Measurements from ENCODE around the gene ARID1B.

ARID1B gene

DNA sequence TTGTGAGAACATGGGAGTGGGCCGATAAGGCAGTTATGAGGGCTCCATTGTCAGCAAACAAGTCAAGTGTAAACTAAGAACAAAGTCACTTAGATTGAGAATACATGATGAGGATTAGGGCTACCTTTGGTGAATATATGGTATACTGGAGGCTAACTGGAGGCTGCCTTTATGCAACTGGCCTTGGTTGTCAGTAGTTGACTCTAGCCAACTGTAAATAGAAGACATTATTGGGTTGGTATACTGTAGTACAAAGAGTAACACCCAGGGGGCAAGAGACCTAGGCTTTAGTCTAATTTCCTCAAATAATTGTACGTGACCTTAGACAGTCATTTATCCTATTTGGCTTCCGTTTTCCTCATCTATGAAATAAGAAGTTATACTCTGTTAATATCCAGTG lies 235.2 kb downstream of the ARID1B start:
- no peaks in the 10 kb centered on the region for H3K36me3 ChIP-seq (replicated peaks)
- H3K27me3 ChIP-seq (ENCODE audit: low read depth): no peaks in the 10 kb centered on the region
- DNase-seq (ENCODE audit: low spot score in 2 of 2): no peak
- in situ Hi-C loops (cut with MboI; ENCODE audit: low sequenced_read_pairs): no loop called here
- no peaks in the 10 kb centered on the region for H3K9me3 ChIP-seq
- no peak overlapping the region for H3K4me3 ChIP-seq
- peaks cover 9% of the 10 kb centered on the region for H3K4me1 ChIP-seq

DNA sequence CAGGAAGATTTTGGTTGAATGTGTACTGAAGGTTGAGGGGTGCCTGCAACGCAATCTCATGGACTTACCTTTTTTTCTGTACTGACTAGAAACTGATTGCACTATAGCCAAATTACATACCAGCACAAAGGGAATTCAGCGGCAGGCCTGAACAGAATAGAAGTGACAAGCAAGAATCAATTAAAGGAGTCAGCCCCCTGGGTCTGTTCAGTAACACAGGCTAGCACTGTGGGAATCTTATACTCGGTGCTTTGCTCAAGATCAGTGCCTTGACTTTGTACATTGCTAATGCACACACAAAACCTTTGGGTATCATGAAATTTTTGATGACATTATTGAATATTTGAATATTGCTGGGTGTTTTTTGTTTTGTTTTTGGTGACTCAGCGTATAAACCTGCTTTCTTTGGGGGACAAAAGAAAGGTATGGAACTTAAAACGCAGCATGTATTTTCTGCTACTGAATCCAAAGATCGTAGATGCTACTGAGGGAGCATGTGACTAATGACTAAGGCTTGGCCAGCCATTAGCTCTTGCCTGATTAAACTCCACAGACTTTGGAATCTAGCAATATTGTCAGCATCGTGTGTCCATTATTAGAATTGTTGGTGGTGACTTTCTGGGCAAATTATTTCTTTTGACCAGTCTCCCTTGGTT lies 236.6 kb downstream of the ARID1B start:
- H3K27me3 ChIP-seq (ENCODE audit: low read depth): no peaks in the 10 kb centered on the region
- no peak overlapping the region for H3K4me3 ChIP-seq
- H3K36me3 ChIP-seq (replicated peaks): no peaks in the 10 kb centered on the region
- peaks cover 9% of the 10 kb centered on the region for H3K4me1 ChIP-seq
- no peak for DNase-seq (ENCODE audit: low spot score in 2 of 2)
- no peaks in the 10 kb centered on the region for H3K9me3 ChIP-seq
- in situ Hi-C loops (cut with MboI; ENCODE audit: low sequenced_read_pairs): no loop called here

DNA sequence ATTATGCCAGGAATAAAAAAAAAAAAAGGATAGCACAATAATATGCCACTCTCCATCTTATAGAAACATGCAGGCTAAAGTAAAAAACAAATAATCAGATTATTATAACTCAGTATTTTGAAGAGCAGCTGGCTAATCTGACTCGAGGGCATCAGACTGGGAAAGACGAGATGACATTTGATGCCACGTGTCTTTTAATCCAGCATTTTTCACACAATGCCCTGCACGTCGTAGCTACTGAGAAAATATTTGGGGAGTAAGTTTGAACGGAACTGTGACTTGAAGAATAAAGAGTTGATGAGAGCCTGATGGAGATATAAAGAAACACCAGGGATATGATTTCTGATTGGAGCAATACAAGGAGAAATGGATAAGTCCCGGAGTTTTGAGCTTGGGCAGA lies 237.7 kb downstream of the ARID1B start:
- peak; percentile 24 to 37 for DNase-seq (ENCODE audit: low spot score in 2 of 2)
- Histone ChIP-seq H3K4me3 (no peak overlapping the region), H3K4me1 (peaks cover 14% of the 10 kb centered on the region), H3K9me3 (no peaks in the 10 kb centered on the region), H3K27me3 (ENCODE audit: low read depth) (no peaks in the 10 kb centered on the region), H3K36me3 (replicated peaks) (no peaks in the 10 kb centered on the region)
- in situ Hi-C loops (cut with MboI; ENCODE audit: low sequenced_read_pairs): no loop called here

DNA sequence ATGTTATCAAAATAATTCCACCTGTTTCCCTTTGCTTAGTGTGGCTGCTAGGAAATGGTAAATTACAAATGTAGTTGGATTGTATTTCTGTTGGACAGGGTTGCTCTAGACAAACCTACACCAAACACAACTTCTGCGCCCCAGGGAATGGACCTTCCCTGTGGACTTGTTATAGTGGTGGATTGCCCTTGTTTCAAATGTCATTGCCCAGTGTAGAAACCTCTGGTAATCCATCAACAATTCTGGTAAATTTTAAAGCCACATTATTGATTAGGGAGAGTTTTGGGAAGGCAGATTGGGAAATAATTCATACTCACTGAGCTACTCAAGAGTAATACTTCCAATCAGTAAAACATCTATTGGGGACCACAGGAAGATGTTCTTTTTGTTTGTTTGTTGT lies 239.8 kb downstream of the ARID1B start:
- Histone ChIP-seq H3K4me3 (no peak overlapping the region), H3K27me3 (ENCODE audit: low read depth) (no peaks in the 10 kb centered on the region), H3K36me3 (replicated peaks) (no peaks in the 10 kb centered on the region), H3K4me1 (peaks cover 21% of the 10 kb centered on the region), H3K9me3 (no peaks in the 10 kb centered on the region)
- in situ Hi-C loops (cut with MboI; ENCODE audit: low sequenced_read_pairs): no loop called here
- no peak for DNase-seq (ENCODE audit: low spot score in 2 of 2)

DNA sequence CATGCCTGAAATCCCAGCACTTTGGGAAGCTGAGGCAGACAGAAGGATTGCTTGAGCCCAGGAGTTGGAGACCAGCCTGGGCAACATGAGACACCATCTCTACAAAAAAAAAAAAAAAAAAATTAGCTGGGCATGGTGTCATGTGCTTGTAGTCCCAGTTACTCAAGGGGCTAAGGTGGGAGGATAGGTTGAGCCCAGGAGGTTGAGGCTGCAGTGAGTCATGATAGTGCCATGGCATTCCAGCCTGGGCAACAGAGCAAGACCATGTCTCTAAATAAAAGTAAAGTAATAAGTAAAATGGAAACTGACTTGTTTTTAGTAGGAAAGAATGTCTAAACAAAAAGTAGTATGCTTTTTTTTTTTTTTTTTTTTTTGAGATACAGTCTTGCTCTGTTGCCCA lies 240.7 kb downstream of the ARID1B start:
- no peak overlapping the region for H3K4me3 ChIP-seq
- H3K9me3 ChIP-seq: no peaks in the 10 kb centered on the region
- DNase-seq (ENCODE audit: low spot score in 2 of 2): no peak
- peaks cover 29% of the 10 kb centered on the region for H3K4me1 ChIP-seq
- no peaks in the 10 kb centered on the region for H3K36me3 ChIP-seq (replicated peaks)
- no peaks in the 10 kb centered on the region for H3K27me3 ChIP-seq (ENCODE audit: low read depth)
- in situ Hi-C loops (cut with MboI; ENCODE audit: low sequenced_read_pairs): no loop called here

DNA sequence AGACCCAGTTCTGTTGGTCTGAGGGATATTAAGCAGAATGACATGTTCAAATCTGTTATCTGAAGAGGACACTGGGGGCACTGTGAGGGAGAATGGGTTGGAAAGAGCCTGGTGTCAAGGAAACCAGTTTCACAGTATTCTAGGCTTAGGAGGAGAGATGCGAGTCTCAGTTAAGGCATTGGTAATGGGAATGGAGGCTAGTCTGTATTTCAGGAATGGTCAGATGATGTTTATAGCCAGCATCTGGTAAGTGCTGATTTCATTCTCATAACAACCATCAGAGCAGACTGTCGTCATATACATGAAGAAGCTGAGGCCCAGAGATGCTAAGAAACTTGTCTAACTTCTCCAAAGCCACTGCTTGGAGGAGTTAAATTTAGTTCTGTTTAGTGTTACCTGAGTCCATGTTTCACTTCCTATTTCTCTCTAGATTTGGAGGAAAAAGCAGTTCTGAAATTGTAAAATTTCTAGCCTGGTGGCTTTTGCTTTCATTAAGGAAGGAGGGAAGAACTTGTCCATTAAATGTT lies 242.0 kb downstream of the ARID1B start:
- H3K27me3 ChIP-seq (ENCODE audit: low read depth): no peaks in the 10 kb centered on the region
- DNase-seq (ENCODE audit: low spot score in 2 of 2): no peak
- H3K9me3 ChIP-seq: no peaks in the 10 kb centered on the region
- in situ Hi-C loops (cut with MboI; ENCODE audit: low sequenced_read_pairs): no loop called here
- H3K4me3 ChIP-seq: no peak overlapping the region
- H3K4me1 ChIP-seq: peaks cover 33% of the 10 kb centered on the region
- no peaks in the 10 kb centered on the region for H3K36me3 ChIP-seq (replicated peaks)

DNA sequence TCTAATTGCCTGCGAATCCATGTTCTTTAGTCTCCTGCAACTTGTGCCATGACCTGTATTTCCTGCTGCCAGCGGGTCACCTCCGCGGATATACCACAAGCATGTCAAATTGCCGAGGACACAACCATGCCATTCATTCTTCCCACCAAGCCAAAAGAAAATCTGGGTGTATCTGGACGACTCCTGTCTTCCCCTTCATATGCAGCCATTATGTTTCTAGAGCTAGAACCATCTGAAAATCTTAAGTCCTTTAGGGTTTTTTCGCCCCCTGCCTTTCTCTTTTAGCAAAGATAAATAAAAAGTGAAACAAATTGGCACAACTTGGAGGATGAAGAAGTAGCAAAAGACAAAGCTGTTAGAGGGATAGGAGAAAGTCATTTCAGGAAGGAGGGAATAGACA lies 242.6 kb downstream of the ARID1B start:
- H3K4me1 ChIP-seq: peaks cover 28% of the 10 kb centered on the region
- no peak for DNase-seq (ENCODE audit: low spot score in 2 of 2)
- no peaks in the 10 kb centered on the region for H3K9me3 ChIP-seq
- H3K27me3 ChIP-seq (ENCODE audit: low read depth): no peaks in the 10 kb centered on the region
- H3K4me3 ChIP-seq: no peak overlapping the region
- no peaks in the 10 kb centered on the region for H3K36me3 ChIP-seq (replicated peaks)
- in situ Hi-C loops (cut with MboI; ENCODE audit: low sequenced_read_pairs): no loop called here

DNA sequence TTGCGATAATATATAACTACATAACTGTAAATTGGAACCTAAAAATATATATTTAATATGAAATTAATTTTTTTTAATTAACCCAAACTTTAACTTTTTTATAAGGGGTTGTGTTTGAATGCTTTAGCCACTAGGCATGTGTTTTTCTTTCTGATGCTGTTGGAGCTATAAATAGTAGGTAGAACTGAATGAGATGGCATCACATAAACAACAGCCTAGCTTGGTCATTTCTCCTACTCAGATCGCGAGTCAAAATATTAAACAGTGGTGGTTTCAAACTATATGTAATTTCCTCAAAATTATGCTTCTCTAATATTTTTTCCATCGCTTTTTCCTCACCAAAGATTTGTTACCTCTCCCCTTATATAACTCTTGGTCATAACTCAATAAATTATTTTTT lies 243.2 kb downstream of the ARID1B start:
- no peak for DNase-seq (ENCODE audit: low spot score in 2 of 2)
- Histone ChIP-seq H3K4me3 (peak overlapping the region; percentile 77), H3K4me1 (peaks cover 24% of the 10 kb centered on the region), H3K27me3 (ENCODE audit: low read depth) (no peaks in the 10 kb centered on the region), H3K9me3 (no peaks in the 10 kb centered on the region), H3K36me3 (replicated peaks) (no peaks in the 10 kb centered on the region)
- in situ Hi-C loops (cut with MboI; ENCODE audit: low sequenced_read_pairs): no loop called here

DNA sequence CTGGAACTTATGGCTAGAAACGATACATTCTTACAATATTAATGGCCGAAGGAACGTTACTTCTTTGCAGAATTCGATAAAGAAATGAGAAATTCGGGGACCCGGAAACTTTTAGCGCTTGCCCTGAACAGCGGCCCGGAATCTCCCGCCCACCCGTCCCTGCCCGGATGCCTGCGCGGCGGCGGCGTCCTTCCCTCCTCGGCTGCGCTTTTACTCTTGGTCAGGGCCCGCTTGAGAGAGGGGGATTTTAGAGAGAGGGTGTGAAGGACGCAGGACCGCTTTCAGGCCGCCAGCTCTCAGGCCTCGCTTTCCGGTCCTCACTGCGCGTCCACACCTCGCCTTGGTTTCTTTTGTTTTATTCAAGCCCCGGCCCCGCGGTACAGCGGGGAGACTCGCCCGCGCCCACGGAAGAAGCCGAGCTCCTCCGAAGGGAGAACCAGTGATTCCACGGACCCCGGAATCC lies 243.7 kb downstream of the ARID1B start:
- no peaks in the 10 kb centered on the region for H3K36me3 ChIP-seq (replicated peaks)
- no peaks in the 10 kb centered on the region for H3K9me3 ChIP-seq
- no peaks in the 10 kb centered on the region for H3K27me3 ChIP-seq (ENCODE audit: low read depth)
- H3K4me3 ChIP-seq: peak overlapping the region; percentile 77
- DNase-seq (ENCODE audit: low spot score in 2 of 2): peak; percentile 39 to 71
- H3K4me1 ChIP-seq: peaks cover 24% of the 10 kb centered on the region
- in situ Hi-C loops (cut with MboI; ENCODE audit: low sequenced_read_pairs): no loop called here

DNA sequence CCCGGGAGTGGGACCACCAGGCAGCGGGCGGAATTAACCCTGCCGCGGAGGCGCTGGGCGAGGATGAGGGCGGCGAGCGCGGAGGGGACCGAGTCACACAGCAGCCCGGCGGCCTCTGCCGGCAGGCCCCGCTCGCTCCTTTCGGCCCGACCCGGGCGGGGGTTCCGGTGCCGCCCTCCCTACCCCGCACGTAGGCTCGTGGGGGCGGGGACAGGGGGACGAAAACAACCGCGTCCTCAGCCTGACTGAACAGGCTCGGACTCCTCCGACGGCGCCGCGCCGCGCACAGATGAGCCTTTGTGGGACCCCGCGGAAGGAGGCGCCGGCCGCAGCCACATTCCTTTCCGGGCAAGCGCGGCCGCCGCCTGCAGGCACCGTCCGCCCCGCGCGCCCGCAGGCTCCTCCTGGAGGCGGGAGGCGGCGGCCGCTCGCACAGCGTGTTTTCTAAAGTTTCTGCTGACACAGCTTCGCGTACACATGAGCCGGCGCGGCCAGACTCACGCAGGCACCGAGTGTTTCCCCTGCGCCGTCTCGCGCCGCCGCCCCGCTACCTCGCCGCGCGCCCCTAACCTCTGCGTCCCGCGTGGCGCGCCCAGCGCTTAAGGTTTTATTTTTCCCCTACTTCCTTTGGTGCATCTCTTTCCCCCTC lies 244.3 kb downstream of the ARID1B start:
- in situ Hi-C loops (cut with MboI; ENCODE audit: low sequenced_read_pairs): no loop called here

DNA sequence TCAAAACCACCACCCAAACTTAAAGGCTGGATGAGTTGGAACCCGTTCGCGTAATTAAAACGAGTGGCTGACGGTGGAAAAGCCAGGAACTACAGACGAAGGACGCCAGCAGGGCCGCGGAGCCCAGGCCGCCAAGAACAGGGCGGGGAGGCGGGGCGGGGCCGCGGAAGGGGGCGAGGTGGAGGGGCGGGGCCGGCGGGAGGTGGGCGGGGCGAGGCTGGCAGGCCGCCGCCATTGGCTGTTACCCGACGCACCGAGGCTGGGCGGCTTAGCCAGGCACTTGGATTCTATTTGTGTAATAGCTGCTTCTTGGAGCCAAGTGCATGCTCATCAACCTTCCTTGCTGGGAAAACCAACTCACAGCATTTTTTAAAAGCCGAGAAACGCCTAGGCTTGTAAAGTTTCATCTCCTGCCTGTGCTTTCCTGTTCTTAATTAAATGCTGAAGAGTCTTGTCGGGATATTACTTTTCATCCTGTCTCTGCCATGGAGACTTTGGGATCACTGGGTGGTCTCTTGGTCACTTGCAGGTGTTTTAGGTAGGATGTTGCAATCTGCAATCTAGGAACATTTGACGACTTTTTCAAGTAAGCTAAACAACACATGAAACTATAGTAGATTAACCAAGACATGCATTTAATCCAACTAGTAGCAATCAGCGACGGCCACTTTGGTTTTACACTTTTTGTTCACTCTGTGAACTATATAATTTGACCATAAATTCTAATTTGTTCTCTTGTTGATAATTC lies 245.0 kb downstream of the ARID1B start:
- DNase-seq (ENCODE audit: low spot score in 2 of 2): peak; percentile 74 to 87
- no peaks in the 10 kb centered on the region for H3K36me3 ChIP-seq (replicated peaks)
- H3K4me3 ChIP-seq: peak overlapping the region; percentile 77
- H3K9me3 ChIP-seq: no peaks in the 10 kb centered on the region
- in situ Hi-C loops (cut with MboI; ENCODE audit: low sequenced_read_pairs): no loop called here
- H3K27me3 ChIP-seq (ENCODE audit: low read depth): no peaks in the 10 kb centered on the region
- H3K4me1 ChIP-seq: peaks cover 24% of the 10 kb centered on the region

More for the DNA sequence above, 244.3 kb downstream of the ARID1B start:
- Histone ChIP-seq H3K4me3 (peak overlapping the region; percentile 77), H3K27me3 (ENCODE audit: low read depth) (no peaks in the 10 kb centered on the region), H3K36me3 (replicated peaks) (no peaks in the 10 kb centered on the region), H3K4me1 (peaks cover 24% of the 10 kb centered on the region), H3K9me3 (no peaks in the 10 kb centered on the region)
- DNase-seq (ENCODE audit: low spot score in 2 of 2): peak; percentile 72 to 90

DNA sequence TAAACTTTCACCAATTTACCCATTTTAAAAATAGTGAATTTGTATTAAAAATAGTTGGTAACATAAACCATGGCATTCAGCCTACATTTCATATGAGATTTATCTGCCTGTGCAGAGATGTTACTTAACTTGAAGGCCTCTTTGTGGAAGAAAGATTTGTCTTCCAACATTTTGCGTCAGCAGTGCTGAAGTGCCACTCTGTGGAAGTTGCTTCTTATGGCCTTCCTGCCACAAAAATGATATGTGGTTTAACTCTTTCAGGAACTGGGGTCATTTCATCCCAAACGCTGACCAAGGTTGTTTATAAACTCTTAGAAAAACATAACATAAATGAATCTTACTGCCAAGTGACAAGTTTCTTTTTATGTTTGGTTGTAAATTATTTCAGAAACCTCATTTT lies 246.8 kb downstream of the ARID1B start:
- H3K36me3 ChIP-seq (replicated peaks): no peaks in the 10 kb centered on the region
- H3K9me3 ChIP-seq: no peaks in the 10 kb centered on the region
- in situ Hi-C loops (cut with MboI; ENCODE audit: low sequenced_read_pairs): no loop called here
- no peak for DNase-seq (ENCODE audit: low spot score in 2 of 2)
- no peak overlapping the region for H3K4me3 ChIP-seq
- H3K4me1 ChIP-seq: peaks cover 24% of the 10 kb centered on the region
- no peaks in the 10 kb centered on the region for H3K27me3 ChIP-seq (ENCODE audit: low read depth)

DNA sequence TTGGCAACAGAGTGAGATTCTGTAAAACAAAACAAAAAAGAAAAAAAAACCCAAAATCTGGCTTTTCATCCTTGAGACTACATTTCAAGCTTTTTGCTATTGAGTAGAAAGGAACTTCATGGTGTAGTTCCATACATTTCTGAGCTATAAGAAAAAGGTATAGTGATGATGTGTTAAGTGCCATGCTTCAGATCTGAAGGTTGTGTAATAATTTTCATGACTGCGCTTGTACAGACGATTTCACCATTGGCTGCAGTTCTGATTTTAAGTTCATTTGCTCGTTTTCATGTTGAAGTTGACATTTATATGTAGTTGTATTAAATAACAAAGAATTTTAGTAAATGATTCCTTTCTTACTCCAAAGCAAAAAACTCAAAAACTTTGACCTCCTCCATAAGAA lies 247.6 kb downstream of the ARID1B start:
- no peaks in the 10 kb centered on the region for H3K27me3 ChIP-seq (ENCODE audit: low read depth)
- H3K4me1 ChIP-seq: peaks cover 20% of the 10 kb centered on the region
- no peak overlapping the region for H3K4me3 ChIP-seq
- no peaks in the 10 kb centered on the region for H3K9me3 ChIP-seq
- H3K36me3 ChIP-seq (replicated peaks): no peaks in the 10 kb centered on the region
- DNase-seq (ENCODE audit: low spot score in 2 of 2): no peak
- in situ Hi-C loops (cut with MboI; ENCODE audit: low sequenced_read_pairs): no loop called here

DNA sequence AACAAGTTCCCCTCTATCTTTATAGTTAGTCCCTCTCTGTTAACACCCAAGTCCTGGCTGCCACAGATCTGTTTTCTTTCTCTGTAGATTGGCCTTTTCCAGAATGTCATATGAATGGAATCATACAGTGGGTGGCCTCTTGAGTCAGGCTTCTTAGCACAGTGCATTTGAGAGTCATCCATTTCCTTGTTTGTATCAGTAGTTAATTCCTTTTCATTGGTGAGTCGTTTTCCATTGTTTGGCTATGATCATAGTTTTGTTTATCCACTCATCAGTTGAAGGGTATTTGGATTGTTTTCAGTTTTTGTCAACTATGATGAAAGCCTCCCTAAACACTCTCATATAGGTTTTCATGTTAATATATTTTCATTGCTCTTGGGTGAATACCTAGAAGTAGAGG lies 248.3 kb downstream of the ARID1B start:
- no peaks in the 10 kb centered on the region for H3K36me3 ChIP-seq (replicated peaks)
- peaks cover 13% of the 10 kb centered on the region for H3K4me1 ChIP-seq
- no peaks in the 10 kb centered on the region for H3K27me3 ChIP-seq (ENCODE audit: low read depth)
- H3K9me3 ChIP-seq: no peaks in the 10 kb centered on the region
- DNase-seq (ENCODE audit: low spot score in 2 of 2): no peak
- H3K4me3 ChIP-seq: no peak overlapping the region
- in situ Hi-C loops (cut with MboI; ENCODE audit: low sequenced_read_pairs): no loop called here

Measured in HAP-1 (cell line).